GM10266 (cell line): Measurements from ENCODE around the gene DPYD.

Experiments used
- DNase-seq: peaks from one replicate; pipeline ENCODE4 v3.0.0; 2012; ENCODE audit errors: extremely low spot score
- CTCF ChIP-seq: IDR thresholded peaks from 2 replicates; pipeline ENCODE4 v1.5.1; 2012; ENCODE audit warnings: mild to moderate bottlenecking, low read depth; ENCODE audit not compliant: control insufficient read depth, insufficient read depth; ENCODE audit errors: missing control alignments

The DPYD gene

GRCh38 chr1:97567000-97567749 lies 353.7 kb downstream of the DPYD start:
- no peak for DNase-seq
- no peak for TF ChIP-seq CTCF

- no peak for TF ChIP-seq CTCF
Measured at GRCh38 chr1:97565886-97566285, 354.9 kb downstream of the DPYD start.

GRCh38 chr1:97563926-97564325 lies 356.9 kb downstream of the DPYD start:
- TF ChIP-seq CTCF, result no peak
- no peak for DNase-seq

More at GRCh38 chr1:97565886-97566285, 354.9 kb downstream of the DPYD start:
- no peak for DNase-seq

GRCh38 chr1:97562081-97562480 lies 358.8 kb downstream of the DPYD start:
- DNase-seq, result no peak
- no peak for TF ChIP-seq CTCF

GRCh38 chr1:97560714-97561113 lies 360.1 kb downstream of the DPYD start:
- no peak for DNase-seq
- TF ChIP-seq CTCF, result no peak

GRCh38 chr1:97553971-97554370 lies 366.9 kb downstream of the DPYD start:
- no peak for TF ChIP-seq CTCF

GRCh38 chr1:97551113-97551512 lies 369.7 kb downstream of the DPYD start:
- DNase-seq, result no peak
- TF ChIP-seq CTCF, result no peak

More at GRCh38 chr1:97553971-97554370, 366.9 kb downstream of the DPYD start:
- no peak for DNase-seq
